Astrocyte of the hippocampus (primary cell): Measurements from ENCODE around the gene SPRTN.

ENCODE experiments used
- DNase-seq: peaks from one replicate; pipeline ENCODE4 v3.0.0; 2011; ENCODE audit warnings: low read depth, low spot score

Gene SPRTN, protein sequence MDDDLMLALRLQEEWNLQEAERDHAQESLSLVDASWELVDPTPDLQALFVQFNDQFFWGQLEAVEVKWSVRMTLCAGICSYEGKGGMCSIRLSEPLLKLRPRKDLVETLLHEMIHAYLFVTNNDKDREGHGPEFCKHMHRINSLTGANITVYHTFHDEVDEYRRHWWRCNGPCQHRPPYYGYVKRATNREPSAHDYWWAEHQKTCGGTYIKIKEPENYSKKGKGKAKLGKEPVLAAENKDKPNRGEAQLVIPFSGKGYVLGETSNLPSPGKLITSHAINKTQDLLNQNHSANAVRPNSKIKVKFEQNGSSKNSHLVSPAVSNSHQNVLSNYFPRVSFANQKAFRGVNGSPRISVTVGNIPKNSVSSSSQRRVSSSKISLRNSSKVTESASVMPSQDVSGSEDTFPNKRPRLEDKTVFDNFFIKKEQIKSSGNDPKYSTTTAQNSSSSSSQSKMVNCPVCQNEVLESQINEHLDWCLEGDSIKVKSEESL

DNA sequence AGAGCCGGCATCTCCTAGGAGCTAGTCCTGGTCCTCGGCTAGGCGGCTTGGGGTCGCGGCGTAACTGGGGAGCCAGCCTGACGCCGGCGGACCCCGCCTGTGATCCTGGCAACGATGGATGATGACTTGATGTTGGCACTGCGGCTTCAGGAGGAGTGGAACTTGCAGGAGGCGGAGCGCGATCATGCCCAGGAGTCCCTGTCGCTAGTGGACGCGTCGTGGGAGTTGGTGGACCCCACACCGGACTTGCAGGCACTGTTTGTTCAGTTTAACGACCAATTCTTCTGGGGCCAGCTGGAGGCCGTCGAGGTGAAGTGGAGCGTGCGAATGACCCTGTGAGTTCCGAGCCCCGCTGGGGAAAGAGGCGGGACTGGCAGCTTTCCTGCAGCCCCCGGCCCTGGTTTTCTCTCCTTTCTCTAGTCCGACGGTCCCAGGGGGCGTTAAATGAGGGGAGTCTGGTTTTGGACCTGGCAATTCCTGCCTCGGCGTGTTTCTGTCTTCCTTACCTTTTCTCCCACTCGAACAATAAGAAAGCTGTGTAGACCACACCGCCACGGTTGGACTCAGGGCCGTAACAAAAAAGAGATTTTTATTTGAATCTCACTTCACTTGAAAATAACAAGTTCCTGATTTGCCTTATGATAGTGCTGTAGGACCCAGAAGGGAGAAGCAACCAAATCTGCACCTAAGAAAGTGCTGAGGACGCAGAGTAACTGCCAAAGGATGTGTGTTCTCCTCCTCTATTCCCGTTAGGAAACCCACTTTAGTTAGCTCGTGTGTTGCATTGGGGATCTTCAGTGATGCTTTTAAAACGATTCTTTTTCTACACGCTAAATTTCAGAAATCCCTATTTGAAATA lies at the start of gene SPRTN:
TSS of gene SPRTN (plus strand) at position 24 of the 859 bp plus-strand sequence. CDS start at position 115, 91 bp downstream.
- DNase-seq: peak; percentile 26

DNA sequence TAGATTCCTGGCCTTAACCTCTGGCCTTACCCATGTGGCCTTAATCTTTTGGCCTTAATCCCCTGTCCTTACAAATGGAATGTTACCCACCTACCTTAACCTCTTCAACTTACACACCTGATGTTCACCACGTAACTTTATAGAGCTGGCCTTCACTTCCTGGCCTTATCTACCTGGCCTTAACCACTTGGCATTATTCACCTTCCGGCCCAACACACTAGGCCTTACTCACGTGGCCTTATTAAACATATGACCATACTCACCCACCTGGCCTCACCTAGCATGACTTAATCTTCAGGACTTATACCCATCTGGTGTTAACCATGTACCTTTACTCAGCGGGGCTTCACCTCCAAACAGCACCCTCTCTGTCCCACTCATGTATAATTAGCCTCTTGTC lies 42.2 kb upstream of the SPRTN start:
- no peak for DNase-seq

DNA sequence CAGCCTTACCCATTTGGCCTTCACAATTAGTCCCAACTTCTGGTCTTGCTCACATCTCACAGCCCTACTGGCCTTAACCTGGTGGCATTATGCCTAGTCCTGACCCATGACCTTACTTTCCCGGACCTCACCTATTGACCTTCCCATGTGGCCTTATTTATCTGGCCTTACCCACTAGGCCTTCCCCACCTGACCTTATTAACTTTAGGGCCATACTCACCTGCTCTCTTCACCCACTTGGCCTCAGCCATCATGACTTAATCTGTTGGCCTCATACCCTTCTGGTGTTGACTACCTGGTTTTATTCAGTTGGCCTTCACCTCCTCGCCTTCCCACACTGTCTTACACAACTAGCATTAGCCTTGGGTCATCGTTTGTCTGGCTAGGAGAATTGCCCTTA lies 36.1 kb upstream of the SPRTN start:
- DNase-seq: no peak

DNA sequence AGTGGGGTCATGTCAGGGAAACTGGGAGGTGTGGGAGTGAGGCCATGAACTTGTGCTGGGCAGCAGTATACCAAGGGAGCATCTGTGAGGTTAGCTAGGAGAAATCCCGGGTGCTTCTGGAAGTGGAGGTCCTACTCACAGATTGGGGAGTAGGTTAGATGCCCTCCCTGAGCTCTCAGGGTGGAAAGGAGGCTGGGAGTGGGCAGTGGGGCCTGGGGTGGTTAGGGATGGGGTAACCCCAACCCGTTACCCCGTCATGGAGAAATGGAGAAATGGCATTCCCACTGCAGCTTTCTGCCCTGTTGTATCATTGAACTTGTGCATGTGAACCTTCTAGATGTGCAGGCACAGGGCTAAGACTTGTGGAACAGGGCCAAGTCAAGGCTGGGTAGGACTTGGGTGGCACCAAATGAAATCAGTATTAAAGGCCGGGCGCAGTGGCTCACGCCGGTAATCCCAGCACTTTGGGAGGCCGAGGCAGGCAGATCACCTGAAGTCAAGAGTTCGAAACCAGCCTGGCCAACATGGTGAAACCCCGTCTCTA lies 27.6 kb upstream of the SPRTN start:
- DNase-seq: no peak

DNA sequence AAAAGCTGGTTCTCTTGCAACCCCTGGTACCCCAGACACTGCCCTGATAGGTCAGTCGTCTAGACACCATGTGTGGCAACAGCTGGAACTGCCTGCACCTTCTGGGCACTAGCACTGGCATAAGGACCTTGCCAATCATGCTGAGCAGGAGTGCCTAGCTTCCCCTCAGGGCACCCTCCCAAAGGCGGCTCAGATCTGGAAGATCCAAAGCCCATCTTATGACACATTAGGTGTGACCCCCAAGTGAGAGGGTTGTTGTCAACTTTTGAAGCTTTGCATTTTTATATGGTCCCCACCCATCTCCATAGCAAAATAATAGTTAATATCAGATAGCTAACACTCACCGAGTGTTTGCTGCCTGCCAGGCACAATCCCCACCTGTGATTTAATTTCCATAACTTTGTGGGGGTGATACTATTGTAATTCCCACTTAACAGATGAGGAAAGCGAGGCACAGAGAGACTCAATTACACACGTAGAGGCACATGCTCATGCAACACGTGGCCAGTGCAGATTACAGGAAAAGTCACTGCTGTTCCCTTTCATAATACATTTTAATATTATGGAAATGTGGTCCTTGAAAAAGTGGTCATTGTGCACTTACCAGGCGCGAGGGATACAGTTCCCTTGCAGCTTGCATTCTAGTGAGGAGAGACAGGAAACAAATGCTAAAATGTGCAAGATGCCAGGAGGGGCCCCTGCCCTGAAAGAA lies 26.2 kb upstream of the SPRTN start:
- no peak for DNase-seq

DNA sequence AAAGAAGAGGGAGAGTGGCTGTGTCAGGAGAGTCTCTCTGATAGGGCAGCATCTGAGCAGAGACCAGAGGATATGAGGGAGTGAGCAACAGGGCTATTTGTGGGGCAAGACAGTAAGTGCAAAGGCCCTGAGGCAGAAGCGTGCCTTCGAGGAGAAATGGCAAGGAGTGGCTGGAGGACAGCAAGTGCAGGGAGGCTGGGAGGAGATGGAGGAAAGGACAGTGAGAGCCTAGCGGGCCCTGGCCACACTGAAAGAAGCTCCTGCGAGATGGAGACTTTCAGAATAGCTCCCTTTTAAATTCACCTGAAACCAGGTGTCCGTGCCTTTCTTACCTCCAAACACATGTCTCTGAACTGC lies 25.7 kb upstream of the SPRTN start:
- DNase-seq: no peak

DNA sequence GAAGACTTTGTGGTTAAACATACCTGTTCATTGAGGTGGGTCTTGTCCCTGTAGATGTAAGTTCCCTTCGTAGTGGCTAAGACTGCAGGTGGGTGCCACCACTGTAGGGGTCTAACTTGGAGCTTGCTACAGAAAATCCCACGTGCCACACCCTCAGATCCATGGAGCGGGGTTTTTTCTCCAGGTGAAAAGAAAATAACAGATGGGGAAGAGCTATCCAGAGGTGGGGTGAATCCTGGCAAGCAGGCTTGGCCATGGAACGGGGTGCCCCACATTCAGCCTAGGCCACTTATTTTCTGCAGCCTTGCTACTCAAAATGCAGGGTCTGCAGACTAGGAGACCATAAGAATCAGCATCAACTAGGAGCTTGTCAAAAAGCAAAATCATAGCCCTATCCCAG lies 24.4 kb upstream of the SPRTN start:
- no peak for DNase-seq

DNA sequence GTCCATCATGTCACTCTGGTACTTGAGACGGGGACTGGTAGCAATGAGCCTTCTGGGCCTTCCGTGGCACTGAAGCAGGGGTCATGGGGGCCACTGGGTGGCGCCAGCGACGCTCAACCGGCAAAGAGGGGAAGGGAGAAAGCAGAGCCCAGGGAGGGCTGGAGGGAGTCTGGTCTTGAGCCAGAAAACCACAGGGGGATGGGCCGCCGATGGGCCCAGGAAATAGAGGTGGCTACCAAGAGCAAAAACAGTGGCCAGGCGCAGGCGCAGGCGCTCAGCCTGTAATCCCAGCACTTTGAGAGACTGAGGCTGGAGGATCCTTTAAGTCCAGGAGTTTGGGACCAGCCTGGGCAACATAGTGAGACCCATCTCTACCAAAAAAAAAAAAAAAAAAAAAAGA lies 22.2 kb upstream of the SPRTN start:
- DNase-seq: peak; percentile 32

DNA sequence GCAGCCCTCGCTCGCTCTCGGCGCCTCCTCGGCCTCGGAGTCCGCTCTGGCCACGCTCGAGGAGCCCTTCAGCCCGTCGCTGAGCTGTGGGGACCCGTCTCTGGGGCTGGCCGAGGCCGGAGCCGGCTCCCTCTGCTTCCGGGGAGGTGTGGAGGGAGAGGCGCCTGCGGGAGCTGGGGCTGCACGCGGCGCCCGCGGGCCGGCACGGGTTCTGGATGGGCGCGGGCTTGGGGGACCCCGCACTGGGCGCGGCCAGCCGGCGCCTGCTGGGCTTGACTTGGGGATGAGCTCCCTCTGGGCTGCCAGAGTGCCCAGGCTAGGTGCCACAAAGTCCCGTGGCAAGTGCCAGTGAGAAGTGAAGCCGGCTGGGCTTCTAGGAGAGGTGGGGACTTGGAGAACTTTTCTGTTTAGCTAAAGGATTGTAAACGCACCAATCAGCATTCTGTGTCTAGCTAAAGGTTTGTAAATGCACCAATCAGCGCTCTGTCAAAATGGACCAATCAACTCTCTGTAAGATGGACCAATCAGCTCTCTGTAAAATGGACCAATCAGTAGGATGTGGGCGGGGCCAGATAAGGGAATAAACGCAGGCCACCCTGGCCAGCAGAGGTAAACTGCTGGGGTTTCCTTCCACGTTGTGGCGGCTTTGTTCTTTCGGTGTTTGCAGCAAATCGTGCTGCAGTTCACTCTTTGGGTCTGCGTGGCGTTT lies 20.6 kb upstream of the SPRTN start:
- DNase-seq: no peak

DNA sequence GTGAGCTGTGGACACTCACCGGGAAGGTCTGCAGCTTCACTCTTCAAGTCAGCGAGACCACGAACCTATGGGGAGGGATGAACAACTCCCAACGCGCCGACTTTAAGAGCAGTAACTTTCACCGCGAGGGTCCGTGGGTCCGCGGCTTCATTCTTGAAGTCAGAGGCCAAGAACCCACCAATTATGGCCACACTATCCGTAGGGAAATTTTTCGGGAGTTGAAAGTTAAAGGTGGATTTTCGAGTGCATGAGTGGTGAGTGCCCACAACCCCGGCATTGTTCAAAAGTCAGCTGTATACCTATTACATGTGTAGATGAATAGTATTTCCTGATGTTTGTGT lies 20.1 kb upstream of the SPRTN start:
- no peak for DNase-seq

DNA sequence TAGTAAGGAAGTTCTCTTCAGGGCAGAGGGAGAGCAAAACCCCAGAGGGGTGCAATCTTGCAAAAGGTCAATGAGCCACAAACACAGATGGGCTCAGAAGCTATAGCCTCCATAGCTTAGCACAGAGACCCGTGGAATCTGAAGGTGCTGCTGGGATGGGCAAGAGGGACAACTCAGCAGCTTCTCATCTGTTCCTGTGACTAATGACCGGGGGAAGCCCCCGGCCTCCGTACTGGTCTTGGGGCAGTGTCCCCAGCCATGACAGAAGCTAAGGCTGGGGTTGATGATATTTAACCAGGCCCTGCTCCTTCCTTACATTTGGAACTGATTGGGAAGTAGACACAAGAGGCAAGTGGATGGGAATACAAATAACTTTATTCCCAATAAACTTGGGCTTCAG lies 19.5 kb upstream of the SPRTN start:
- DNase-seq: no peak

DNA sequence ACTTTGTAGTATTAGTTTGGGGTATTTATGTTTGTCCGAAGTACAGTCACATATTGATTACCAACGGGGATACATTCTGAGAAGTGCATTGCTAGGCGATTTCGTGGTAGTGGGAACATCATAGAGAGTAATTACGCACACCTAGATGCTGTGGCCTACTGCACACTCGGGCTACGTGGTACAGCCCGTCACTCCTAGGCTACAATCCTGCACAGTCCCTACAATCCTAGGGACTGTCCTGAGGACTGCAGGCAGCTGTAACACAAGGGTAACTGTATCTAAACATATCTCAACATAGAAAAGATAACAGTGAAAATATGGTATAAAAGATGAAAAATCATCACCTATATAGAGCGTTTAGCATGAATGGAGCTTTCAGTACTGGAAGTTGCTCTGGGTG lies 19.0 kb upstream of the SPRTN start:
- DNase-seq: no peak

DNA sequence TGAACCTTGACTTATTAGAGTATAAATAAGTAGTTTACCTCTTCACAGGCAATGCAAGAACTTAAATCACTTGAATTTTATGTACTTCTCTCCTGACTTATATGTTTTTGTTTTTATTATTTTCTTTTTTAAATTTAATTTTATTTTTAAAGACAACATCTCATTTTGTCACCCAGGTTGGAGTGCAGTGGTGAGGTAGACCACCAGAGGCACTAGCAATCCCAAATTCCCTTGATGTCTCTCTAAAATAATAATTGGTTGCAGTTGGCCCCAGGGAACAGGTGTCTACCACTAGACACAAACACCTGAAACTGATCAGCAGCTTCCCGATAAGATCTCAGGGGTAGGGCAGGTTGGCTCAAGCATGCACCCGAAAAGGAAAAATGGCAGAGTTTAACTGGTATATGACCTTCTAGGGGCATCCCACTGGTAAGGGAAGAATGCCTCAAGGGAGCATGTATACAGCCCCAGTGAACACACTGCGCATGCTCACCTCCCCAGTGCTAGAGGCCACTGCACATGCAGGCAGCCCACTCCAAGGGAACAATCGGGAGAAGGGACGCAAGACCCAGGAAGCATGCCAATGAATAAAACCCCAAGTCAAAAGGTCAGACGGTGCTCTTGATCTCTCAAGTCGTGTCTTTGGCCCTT lies 15.1 kb upstream of the SPRTN start:
- no peak for DNase-seq

DNA sequence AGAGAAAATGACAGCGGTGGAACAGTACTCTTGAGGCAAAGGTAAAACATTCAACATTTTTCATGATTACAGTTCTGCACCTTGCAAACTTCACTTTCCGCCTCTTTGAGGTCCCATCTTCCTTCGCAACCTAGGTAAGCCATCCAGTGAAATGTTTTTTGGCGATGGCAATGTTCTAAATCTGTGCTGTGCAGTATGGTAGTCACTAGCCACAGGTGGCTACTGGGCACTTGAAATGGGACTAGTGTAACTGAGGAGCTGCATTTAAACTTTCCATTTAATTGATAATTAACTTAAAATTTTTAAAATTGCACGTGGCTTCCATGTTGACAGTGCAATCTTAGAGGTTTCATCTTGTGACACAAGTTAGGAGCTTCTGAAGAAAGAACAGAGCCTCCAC lies 13.4 kb upstream of the SPRTN start:
- no peak for DNase-seq

DNA sequence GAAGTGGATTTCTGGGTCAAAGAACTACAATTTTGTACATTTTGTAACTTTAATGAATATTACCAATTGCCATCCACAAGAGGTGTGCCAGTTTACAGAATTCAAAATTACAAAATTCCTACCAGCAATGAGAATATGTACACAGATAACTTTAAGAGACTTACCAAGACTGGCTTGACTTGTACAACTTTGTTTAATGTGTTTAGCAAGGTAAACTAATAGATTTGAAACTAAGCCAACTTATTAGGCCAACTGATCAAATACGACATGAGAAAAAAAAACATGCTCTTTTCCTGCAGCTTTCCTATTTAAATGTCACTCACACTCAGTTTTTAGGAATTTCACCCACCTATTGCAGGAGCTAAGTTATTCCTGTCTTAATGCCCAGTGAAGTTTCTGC lies 11.8 kb upstream of the SPRTN start:
- DNase-seq: no peak

DNA sequence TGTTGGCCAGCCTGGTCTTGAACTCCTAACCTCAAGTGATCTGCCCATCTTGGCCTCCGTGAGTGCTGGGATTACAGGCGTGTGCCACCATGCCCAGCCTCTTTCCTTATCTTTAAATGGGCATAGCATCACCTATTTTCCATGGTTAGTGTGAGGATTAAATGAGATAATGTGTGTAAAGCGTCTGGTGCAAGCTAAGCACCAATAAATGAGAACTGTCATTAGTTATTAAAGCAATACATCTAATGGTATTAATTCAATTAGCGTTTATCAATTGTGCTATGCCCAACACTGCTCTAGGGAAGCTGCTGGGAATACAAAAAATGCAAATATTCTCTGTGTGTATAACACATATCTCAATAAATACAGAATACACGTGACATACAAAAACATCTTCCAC lies 10.5 kb upstream of the SPRTN start:
- no peak for DNase-seq

DNA sequence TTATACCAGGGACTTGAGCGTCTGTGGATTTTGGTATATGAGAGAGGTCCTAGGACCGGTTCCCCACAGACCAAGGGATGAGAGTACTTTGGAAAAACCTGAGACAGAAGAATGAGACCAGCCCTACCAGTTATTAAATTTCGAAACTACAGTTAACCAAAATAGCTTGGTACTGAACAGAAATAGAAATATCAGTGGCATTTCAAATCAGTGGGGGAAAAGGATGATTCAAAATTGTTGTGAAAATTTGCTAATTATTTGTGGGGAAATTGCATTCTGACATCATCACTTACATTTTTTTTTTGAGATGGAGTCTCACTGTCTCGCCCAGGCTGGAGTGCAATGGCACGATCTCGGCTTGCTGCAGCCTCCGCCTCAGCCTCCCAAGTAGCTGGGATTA lies 8.6 kb upstream of the SPRTN start:
- no peak for DNase-seq

DNA sequence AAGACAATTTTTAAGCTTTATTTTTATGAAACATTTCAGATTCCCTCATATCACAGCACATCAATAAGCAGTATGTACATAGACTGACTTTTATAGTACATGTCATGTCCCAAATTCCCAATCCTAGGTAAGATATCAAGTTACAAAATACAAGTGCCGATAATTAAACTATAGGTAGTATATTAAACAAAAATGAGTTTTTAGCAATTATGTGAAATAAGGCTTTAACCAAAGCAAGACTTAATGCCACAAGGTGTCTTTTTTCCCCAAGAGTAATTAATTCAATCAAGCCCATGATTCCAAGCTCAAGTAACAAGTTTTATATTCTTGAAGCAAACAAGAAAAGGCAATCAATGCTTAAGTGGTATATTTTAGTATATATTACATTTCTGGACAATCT lies 5.3 kb upstream of the SPRTN start:
- DNase-seq: no peak

DNA sequence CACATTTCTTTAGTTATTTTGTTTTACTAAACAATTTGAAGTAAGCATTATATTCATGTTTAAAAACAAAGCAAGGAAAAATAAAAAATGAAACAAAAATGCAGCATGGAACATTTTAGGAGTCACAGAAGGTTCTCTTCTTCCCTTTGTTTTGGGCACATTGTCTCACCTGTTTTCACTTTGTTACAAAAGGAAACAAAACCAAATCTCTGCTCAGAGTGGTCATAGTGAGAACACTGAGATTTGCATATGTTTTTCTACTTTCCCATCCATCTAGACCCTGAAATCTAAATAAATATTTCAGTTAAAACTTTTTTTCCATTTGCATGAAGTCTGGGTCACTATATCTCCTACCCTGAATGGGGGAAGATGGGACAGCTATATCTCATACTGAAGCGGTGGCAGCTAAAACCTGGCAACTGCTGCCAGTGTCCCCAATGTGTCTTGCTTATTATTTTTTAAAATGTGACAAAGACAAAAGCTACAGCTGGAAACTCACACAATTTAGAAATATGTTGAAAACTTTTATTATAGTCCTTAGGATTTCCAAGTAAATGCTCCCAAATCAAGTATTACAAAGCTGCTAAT lies 3.9 kb upstream of the SPRTN start:
- DNase-seq: no peak

DNA sequence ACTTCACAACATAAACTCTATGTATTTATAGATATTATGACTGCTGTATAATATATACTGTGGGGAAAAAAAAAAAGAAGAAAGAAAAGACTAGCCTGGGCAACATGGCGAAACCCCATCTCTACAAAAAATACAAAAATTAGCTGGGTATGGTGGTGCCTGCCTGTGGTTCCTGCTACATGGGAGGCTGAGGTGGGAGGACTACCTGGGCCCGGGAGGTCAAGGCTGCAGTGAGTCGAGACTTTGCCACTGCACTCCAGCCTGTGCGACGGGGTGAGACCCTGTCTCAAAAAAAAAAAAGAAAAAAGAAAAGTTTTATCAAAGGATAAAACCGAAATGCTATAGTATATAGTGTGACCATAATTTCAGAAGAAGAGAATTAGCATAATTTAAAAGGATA lies 3.1 kb upstream of the SPRTN start:
- no peak for DNase-seq
